ENCODE measurements around the gene PDX1.

DNA sequence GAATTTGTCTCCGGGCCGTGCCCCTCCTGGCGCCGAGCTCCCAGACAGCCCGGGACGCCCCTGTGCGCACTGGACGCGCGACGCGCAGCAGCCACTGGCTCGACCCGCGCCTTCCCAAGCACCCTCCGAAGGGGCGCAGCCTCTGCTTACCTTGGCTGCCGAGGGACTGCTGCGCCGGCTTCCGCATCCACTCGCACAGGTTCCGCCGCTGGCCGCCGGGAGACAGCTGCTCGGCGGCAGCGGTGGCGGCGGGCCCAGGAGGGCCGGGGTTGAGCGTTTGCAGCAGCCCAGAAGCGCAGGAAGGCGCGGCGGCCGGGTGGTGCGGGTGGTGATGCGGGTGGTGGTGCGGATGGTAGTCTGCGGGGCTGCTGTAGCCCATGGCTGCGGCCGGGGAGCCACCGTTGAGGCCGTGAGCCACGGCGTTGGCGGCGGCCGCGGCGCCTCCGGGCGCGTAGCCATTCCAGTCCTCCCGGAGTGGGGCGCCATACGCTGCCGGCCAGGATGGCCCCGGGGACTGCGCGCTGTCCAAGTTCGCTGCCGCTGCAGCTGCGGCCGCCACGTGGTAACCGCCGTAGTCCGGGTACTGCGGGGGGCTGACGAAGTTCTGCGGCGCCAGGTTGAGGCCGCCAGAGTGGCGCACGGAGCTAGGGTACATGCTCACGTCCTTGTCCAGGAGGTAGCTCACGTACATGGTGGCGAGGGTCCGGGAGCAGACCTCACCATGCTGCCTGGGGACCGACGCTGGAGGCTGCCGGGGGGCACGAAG, 48.7 kb downstream of the PDX1 start:
- TF ChIP-seq, protein P1, sequence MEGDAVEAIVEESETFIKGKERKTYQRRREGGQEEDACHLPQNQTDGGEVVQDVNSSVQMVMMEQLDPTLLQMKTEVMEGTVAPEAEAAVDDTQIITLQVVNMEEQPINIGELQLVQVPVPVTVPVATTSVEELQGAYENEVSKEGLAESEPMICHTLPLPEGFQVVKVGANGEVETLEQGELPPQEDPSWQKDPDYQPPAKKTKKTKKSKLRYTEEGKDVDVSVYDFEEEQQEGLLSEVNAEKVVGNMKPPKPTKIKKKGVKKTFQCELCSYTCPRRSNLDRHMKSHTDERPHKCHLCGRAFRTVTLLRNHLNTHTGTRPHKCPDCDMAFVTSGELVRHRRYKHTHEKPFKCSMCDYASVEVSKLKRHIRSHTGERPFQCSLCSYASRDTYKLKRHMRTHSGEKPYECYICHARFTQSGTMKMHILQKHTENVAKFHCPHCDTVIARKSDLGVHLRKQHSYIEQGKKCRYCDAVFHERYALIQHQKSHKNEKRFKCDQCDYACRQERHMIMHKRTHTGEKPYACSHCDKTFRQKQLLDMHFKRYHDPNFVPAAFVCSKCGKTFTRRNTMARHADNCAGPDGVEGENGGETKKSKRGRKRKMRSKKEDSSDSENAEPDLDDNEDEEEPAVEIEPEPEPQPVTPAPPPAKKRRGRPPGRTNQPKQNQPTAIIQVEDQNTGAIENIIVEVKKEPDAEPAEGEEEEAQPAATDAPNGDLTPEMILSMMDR (IDR thresholded peaks at IDR 0.05 in 2 of 3, conservative IDR thresholded peaks at IDR 0.05 in 1 of 3; ENCODE audit: borderline replicate concordance in 1 of 3, insufficient read depth in 1 of 3, low read depth in 2 of 3, low read length in 2 of 3), result 0 out of 6 replicates have a peak, but pooled peaks of 1 of the 3 experiments have one; percentile 1
- no peak for TF ChIP-seq POLR2A (IDR thresholded peaks at IDR 0.05; ENCODE audit: borderline replicate concordance, extremely low read depth, insufficient read depth, insufficient read length)
- no peak for TF ChIP-seq EGR1 (IDR thresholded peaks at IDR 0.05; ENCODE audit: low read depth)
- TF ChIP-seq, protein P2, sequence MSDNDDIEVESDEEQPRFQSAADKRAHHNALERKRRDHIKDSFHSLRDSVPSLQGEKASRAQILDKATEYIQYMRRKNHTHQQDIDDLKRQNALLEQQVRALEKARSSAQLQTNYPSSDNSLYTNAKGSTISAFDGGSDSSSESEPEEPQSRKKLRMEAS (IDR thresholded peaks at IDR 0.05), result peak; percentile 64
- TF ChIP-seq JUND (IDR thresholded peaks at IDR 0.05), result no peak; the same call in 1 of the 2 replicates
- TF ChIP-seq EZH2phosphoT487 (IDR thresholded peaks at IDR 0.05; ENCODE audit: borderline replicate concordance), result no peak
- no peak for TF ChIP-seq ZNF274 (IDR thresholded peaks at IDR 0.05; ENCODE audit: low read depth, low read length)
- no peak for TF ChIP-seq ELF1 (IDR thresholded peaks at IDR 0.05; ENCODE audit: borderline replicate concordance, low read depth)
- no peak for TF ChIP-seq TCF7L2 (IDR thresholded peaks at IDR 0.05; ENCODE audit: borderline replicate concordance, extremely low read depth, insufficient read depth, insufficient read length)
- TF ChIP-seq YY1 (IDR thresholded peaks at IDR 0.05; ENCODE audit: extremely low read depth, insufficient replicate concordance, low read depth, low read length), result no peak
- TF ChIP-seq RAD21 (IDR thresholded peaks at IDR 0.05; ENCODE audit: low read depth), result no peak
- no peak for TF ChIP-seq POLR2AphosphoS5 (IDR thresholded peaks at IDR 0.05; ENCODE audit: low read depth, low read length)
- TF ChIP-seq EZH2 (IDR thresholded peaks at IDR 0.05), result no peak

Measured in HCT116 (cell line).